ENCODE measurements around the gene PANX2. TPM values are rescaled to one million over a fixed set of nuclear protein-coding genes. Genes with fewer than 3 reads are reported as not detected.

Gene PANX2, protein sequence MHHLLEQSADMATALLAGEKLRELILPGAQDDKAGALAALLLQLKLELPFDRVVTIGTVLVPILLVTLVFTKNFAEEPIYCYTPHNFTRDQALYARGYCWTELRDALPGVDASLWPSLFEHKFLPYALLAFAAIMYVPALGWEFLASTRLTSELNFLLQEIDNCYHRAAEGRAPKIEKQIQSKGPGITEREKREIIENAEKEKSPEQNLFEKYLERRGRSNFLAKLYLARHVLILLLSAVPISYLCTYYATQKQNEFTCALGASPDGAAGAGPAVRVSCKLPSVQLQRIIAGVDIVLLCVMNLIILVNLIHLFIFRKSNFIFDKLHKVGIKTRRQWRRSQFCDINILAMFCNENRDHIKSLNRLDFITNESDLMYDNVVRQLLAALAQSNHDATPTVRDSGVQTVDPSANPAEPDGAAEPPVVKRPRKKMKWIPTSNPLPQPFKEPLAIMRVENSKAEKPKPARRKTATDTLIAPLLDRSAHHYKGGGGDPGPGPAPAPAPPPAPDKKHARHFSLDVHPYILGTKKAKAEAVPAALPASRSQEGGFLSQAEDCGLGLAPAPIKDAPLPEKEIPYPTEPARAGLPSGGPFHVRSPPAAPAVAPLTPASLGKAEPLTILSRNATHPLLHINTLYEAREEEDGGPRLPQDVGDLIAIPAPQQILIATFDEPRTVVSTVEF
- 4.7 to 6.5 TPM (median 5.9 TPM) in 5 replicates for total RNA-seq (2022; extraction: Qiagen RNA extraction)

DNA sequence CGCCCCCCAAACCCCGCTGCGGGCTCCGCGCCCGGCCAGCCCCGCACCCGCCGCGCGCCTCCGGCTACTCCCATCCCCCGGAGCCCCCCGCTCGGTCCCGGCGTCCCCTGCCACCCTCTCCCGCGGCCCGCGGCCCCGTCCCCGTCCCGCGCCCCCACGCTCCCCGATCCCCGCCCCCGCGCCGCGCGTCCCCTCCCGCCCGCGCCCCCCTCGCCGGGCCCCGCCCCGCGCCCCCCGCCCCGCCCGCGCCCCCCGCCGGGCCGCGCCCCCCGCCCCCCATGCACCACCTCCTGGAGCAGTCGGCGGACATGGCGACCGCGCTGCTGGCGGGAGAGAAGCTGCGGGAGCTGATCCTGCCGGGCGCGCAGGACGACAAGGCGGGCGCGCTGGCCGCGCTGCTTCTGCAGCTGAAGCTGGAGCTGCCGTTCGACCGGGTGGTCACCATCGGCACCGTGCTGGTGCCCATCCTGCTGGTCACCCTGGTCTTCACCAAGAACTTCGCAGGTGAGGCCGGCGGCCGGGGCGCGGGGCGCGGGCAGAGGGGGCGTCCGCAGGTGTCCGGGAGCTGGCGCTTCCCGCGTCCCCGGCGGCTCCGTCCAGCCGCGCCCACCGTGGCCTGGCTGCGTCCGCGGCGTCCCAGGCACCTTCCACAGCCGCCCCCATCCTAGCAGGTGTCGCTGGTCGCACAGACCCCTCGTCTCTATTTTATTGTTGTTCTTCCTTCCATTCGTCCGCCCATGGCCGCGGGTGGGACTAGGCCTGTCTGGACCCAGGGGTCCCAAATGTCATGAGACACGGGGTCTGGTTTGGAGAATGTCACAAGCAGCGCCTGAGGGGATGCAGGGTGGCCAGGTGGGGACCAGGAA lies at the start of gene PANX2:
Gene PANX2 (plus strand): TSS at position 279 of the 866 bp plus-strand sequence. CDS start 0 bp downstream, at position 279.

DNA sequence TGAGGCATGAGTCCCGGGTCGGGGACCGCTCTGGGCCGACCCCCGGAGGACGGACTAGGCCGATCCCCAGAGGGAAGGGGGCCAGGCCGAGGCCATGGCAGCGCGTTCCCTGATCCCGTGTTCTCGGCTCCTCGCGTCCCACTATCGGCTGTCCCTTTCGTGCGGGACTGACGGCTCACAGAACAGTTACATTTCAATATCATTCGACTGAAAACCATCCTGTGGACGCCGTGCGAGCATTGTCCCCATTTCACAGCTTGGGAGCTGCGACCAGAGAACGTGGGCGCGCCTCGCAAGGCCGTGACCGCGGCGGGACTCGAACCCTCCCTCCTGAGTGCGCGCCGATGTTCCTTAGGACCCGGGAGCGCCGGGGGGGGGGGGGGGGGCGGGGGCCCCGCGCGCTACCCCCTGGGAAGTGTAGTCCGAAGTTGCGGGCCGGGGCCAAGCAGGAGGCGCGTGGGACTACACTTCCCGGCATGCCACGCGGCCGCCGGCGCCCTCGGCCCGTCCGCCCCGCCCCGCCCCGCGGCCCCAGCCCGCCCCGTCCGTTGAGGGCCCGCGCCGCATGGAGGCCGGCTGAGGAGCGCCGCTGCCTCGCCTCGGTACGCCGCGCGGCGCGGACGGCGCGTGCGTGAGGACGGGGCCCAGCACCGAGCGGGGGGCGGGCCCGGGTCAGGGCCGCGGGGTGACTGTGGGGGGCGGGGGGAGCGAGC lies 15.0 kb downstream of the PANX2 start, which contains the start of gene TRABD:
Gene TRABD (plus strand): TSS at position 539 of the 713 bp plus-strand sequence. CDS start 7,148 bp downstream, outside the sequence.

DNA sequence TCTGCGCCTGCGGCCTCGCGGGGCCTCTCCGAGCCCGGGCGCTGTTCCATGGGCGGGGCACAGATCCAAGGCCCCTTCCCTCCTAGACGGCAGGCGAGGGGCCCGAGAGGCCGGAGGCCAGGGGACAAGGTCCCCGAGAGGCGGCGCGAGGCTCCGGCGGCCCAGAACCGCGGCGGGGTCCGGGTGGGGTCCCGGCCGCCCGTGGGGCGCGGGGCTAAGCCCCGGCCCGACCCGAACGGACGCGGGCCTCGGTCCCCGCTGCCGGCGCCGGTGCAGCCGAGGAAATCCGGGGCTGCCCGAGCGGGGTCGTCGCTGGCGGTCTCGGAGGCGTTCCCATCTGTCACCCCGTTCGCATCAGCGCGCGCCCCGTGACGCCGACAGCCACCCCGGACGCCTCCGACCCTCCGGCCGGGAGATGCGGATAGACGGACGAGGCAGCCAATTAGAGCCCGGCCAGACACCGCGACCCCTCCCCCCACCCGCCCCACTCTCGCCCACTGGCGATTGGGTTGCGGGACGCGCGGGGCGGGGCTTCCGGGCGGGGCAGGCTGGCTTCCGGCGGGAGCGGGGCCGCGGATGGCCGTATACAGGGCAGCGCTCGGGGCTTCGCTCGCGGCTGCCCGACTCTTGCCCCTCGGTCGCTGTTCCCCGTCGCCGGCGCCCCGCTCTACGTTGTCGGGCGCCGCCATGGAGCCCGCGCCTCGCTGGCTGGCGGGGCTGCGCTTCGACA lies 30.1 kb downstream of the PANX2 start, which contains the start of gene SELENOO:
Gene SELENOO (plus strand): TSS at position 551 of the 730 bp plus-strand sequence. CDS start 26 bp downstream, at position 577.

Other genes starting within 250 kb of the PANX2 start
- gene PIM3, start 210.0 kb upstream of the PANX2 start, total RNA-seq (2022; extraction: Qiagen RNA extraction), result 43.7 to 82.4 TPM (median 79.1 TPM) in 5 replicates
- gene IL17REL, start 158.0 kb upstream of the PANX2 start, total RNA-seq (2022; extraction: Qiagen RNA extraction), result 0.04 to 0.07 TPM (median 0.05 TPM) in 4 of 5 replicates, not detected in the other
- not detected in 5 replicates for gene TTLL8, start 112.4 kb upstream of the PANX2 start, total RNA-seq (2022; extraction: Qiagen RNA extraction)
- 0.02 to 0.05 TPM (median 0.02 TPM) in 5 replicates for gene MLC1, start 85.3 kb upstream of the PANX2 start, total RNA-seq (2022; extraction: Qiagen RNA extraction)
- 0.10 TPM in 1 of 5 replicates, not detected in the others for gene MOV10L1, start 80.7 kb upstream of the PANX2 start, total RNA-seq (2022; extraction: Qiagen RNA extraction)
- 19.4 to 34.3 TPM (median 30.4 TPM) in 5 replicates for gene TRABD, start 15.2 kb downstream of the PANX2 start, total RNA-seq (2022; extraction: Qiagen RNA extraction)
- gene SELENOO, start 30.3 kb downstream of the PANX2 start, total RNA-seq (2022; extraction: Qiagen RNA extraction), result 11.4 to 19.2 TPM (median 17.8 TPM) in 5 replicates
- gene TUBGCP6, start 74.3 kb downstream of the PANX2 start, total RNA-seq (2022; extraction: Qiagen RNA extraction), result 5.1 to 11.6 TPM (median 9.8 TPM) in 5 replicates
- 5.0 to 12.0 TPM (median 9.8 TPM) in 5 replicates for gene HDAC10, start 80.5 kb downstream of the PANX2 start, total RNA-seq (2022; extraction: Qiagen RNA extraction)
- gene MAPK12, start 91.0 kb downstream of the PANX2 start, total RNA-seq (2022; extraction: Qiagen RNA extraction), result 16.4 to 26.6 TPM (median 22.3 TPM) in 5 replicates
- gene MAPK11, start 99.6 kb downstream of the PANX2 start, total RNA-seq (2022; extraction: Qiagen RNA extraction), result 5.0 to 7.8 TPM (median 6.3 TPM) in 5 replicates
- gene PLXNB2, start 136.9 kb downstream of the PANX2 start, total RNA-seq (2022; extraction: Qiagen RNA extraction), result 75.7 to 126 TPM (median 115 TPM) in 5 replicates
- 1.6 to 3.2 TPM (median 2.9 TPM) in 5 replicates for gene DENND6B, start 156.3 kb downstream of the PANX2 start, total RNA-seq (2022; extraction: Qiagen RNA extraction)
- gene PPP6R2, start 172.6 kb downstream of the PANX2 start, total RNA-seq (2022; extraction: Qiagen RNA extraction), result 7.6 to 14.5 TPM (median 12.0 TPM) in 5 replicates